ENCODE measurements around the gene INTS15.

The INTS15 gene

GRCh38 chr7:6553448-6554044 lies 36.3 kb upstream of the INTS15 start:
- H3K4me3 ChIP-seq (ENCODE audit: low read depth, low read length): no peak overlapping the region
- TF ChIP-seq CTCF (IDR thresholded peaks at IDR 0.05; ENCODE audit: low read depth, low read length): no peak

GRCh38 chr7:6554848-6555247 lies 35.0 kb upstream of the INTS15 start:
- TF ChIP-seq CTCF (IDR thresholded peaks at IDR 0.05; ENCODE audit: low read depth, low read length): no peak
- no peak overlapping the region for H3K4me3 ChIP-seq (ENCODE audit: low read depth, low read length)

GRCh38 chr7:6556196-6556595 lies 33.6 kb upstream of the INTS15 start:
- TF ChIP-seq CTCF (IDR thresholded peaks at IDR 0.05; ENCODE audit: low read depth, low read length): no peak

GRCh38 chr7:6558837-6559236 lies 31.0 kb upstream of the INTS15 start:
- no peak overlapping the region for H3K4me3 ChIP-seq (ENCODE audit: low read depth, low read length)
- peak; percentile 33 for TF ChIP-seq CTCF (IDR thresholded peaks at IDR 0.05; ENCODE audit: low read depth, low read length)

More at GRCh38 chr7:6556196-6556595, 33.6 kb upstream of the INTS15 start:
- H3K4me3 ChIP-seq (ENCODE audit: low read depth, low read length): no peak overlapping the region

- no peak overlapping the region for H3K4me3 ChIP-seq (ENCODE audit: low read depth, low read length)
- TF ChIP-seq CTCF (IDR thresholded peaks at IDR 0.05; ENCODE audit: low read depth, low read length): no peak
These were observed 29.9 kb upstream of the INTS15 start for GRCh38 chr7:6559896-6560295.

DNA sequence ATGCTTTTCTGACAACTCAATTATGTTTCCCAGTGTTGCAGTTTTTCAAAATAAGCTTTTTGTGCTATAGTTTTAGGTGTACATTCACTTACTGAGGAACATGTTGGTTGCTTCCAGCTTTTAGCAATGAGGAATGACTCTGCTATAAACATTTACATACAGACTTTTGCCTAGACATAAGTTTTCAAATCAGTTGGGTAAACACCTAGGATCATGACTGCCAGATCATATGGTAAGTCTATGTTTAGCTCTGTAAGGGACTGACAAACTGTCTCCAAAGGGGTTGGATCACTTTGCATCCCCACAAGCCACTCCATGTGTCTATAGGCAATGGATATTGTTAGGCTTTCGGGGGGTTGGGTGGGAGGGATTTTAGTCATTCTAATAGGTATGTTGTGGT lies 27.7 kb upstream of the INTS15 start:
- TF ChIP-seq CTCF (IDR thresholded peaks at IDR 0.05; ENCODE audit: low read depth, low read length): no peak
- no peak overlapping the region for H3K4me3 ChIP-seq (ENCODE audit: low read depth, low read length)

- TF ChIP-seq CTCF (IDR thresholded peaks at IDR 0.05; ENCODE audit: low read depth, low read length): no peak
- H3K4me3 ChIP-seq (ENCODE audit: low read depth, low read length): no peak overlapping the region
These were observed 25.7 kb upstream of the INTS15 start for GRCh38 chr7:6563936-6564770.

All from WI38 (cell line).